GM19351 (cell line): ENCODE data around the gene HIP1R.

Source experiments
- ATAC-seq: cut with Tn5 transposase; IDR thresholded peaks from one replicate; pipeline ENCODE4 v1.9.1; 2021; ENCODE audit warnings: mild to moderate bottlenecking, moderate library complexity; ENCODE audit not compliant: unreplicated experiment

The HIP1R gene

DNA sequence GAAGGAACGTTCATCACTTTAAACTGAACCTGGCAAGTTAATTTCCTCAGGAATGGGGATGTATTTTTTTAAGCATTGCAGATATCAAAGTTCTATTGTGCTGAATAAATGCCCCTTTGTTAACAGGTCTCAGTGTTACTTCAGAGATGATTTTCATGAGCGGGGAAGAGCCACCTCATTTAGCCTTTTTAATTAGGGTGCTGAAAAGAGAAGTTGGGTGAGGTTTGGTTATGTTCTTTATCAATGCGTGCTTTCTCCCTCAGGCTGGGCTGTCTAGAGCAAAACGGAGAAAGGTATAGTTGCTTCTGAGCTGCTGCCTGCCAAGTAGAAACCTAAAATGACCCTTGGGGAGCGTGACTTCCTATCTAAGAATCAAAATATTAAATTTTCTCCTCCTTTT is 8.0 kb upstream of the HIP1R start:
- no peak for ATAC-seq

GRCh38 chr12:122830517-122831214 is 4.6 kb upstream of the HIP1R start:
- no peak for ATAC-seq

- ATAC-seq: no peak
These were observed 945 bp upstream of the HIP1R start for GRCh38 chr12:122834104-122834920.

DNA sequence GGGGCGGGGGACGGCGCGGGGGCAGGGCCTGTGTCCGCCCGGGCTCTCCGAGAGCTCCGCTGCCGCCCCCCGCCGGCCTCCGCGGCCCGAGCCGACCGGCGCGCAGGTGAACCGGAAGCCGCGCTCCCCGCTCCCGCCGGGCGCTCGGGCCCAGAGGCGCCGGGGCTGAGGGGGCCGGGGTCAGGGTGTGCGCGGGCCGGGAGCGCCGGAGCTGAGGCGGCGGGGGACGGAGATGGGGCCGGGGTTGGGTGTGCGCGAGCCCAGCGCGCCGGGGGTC is 431 bp downstream of the HIP1R start:
- no peak for ATAC-seq

DNA sequence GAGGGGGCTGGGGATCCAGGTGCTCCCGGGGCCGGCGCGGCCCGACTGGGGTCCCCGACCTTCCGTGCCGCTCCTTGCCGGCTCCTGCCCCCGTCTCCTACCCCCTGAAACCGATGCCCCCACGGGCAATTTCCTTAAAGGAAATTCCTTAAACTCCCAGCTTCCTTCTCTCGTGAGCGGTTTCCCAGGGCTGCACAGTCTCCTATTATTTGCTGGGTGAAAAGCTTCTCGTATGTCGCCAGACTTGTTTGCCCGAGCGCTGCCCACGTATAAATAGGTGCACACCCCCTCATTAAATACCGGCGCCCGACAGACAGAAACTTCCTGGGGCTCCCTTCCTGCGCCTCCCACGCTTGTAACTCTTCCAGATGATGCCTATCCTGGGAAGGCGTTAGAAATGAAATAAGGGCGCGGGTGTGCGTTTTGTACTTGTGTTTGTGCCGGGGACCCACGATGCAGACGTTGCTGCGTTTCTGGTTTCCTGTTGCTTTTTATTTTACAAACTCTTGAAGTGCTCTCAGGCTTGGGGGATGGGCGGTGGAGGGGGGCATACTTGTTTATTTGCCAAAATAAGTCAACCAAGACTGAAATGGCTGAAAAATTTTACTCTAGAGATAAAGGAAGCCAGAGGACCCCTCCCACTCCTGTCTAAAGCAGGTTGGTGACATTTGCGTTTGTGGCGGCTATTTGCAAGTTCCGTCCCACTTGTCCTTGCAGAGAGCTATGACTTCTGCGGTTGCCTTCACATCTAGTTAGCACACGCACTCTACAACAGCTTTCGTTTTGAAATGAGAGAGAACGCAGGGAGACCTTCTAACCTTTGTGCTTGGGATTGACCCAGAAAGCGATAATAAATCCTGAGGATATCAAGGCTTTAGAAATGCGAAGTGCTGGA is 1.0 kb downstream of the HIP1R start:
- ATAC-seq: no peak

- ATAC-seq: no peak
These were observed 2.3 kb downstream of the HIP1R start for GRCh38 chr12:122837306-122838265.

DNA sequence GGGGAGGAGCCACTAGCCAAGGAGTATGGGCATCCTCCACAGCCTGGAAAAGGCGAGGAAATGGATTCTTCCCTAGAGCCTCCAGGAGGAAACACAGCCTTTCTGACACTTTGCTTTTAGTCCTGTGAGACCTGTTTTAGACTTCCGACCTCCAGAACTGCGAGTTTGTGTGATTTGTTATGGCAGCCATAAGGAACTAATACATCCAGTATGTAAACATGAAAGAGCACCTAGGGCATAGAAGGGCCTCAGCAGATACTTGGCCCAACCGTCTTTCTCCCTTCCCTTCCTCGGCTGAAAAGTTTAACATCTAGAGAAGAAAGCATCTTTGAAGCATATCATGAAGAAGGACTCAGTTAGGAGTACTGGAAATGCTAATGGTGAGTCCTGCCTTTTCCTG is 3.6 kb downstream of the HIP1R start:
- ATAC-seq: no peak

- ATAC-seq: no peak
These were observed 4.8 kb downstream of the HIP1R start for GRCh38 chr12:122839907-122840554.

DNA sequence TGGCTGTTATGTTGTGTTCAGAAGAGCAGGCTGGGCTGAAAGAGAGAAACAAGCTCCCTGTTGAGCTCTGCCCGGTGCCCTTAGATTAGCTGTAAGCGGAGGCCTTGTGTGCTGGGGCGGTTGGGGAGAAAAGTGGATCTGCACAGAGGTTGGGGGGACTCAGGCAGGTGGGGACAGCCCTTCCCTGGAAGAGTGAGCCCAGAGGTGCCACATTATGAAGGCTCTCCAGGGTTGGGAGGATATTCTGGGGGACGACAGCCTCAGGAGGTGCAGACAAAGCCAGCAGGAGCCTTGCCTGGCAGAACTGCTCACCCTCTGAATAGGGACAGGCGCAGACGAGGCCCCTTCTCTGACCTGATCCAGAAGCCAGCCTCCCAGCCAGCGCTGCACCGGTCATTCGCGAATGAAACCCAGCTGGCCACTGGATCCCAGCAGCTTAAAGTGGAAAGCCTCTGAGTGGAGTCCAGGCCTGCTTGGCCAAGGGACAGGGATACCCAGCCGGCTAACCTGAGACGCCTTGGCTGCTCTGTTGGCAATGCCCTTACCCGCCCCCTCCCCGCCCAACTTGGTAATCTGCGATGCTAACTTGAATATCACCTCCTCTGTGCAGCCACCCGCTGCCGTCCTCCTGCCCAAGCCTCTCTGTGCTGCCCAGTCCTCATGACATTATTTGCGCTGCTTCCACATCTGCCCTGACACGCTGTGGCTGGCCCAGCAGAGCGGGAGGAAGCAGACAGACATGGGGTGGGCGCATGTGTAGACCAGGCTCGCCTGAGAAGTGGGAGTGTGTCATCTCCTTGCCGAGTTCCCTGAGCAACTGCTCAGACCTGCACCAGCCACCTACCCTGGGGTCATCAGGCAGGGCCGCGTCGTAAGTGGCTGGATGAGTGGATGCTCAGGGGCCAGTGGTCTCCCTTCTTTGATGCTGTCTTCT is 5.6 kb downstream of the HIP1R start:
- ATAC-seq: no peak

DNA sequence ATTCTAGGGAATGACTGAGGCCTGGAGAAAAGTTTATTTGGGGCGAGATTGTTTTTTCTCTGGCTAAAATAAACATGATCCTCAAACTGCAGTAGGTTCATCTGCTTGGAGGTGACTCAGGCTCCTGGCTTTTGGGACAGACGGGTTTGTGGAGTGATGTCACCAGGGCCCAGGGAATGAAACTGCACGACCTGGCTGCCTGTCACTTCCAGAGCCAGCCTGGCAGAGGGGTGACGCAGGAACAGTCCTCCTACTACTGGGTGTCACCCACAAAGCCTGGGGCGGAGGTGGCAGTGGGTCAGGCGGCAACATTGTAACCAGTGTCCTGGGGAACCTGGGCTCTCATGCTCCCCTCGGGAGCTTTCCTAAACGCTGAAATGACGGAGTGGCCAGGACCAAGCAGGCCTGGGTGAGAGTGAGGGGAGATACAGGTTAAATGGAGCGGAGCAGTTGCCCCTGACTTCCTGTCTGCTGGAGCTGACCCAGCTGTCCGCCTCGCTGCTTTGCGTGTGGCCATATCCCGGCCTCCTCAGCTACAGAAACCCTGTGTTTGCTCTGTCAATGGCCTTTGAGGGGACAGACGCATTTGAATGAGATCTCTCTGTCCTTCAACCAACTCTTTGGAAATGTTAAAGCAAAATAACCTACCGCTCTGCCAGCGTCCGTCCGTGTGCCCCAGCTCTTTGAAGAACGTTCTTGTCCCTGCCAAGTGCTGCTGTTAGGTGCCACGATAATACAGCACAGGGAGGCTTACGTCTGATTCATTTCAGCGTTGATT is 6.5 kb downstream of the HIP1R start:
- no peak for ATAC-seq

- ATAC-seq: no peak
These were observed 7.5 kb downstream of the HIP1R start for GRCh38 chr12:122842505-122843405.

GRCh38 chr12:122843455-122843854 is 8.2 kb downstream of the HIP1R start:
- ATAC-seq: no peak

GRCh38 chr12:122844366-122844971 is 9.2 kb downstream of the HIP1R start:
- ATAC-seq: no peak

DNA sequence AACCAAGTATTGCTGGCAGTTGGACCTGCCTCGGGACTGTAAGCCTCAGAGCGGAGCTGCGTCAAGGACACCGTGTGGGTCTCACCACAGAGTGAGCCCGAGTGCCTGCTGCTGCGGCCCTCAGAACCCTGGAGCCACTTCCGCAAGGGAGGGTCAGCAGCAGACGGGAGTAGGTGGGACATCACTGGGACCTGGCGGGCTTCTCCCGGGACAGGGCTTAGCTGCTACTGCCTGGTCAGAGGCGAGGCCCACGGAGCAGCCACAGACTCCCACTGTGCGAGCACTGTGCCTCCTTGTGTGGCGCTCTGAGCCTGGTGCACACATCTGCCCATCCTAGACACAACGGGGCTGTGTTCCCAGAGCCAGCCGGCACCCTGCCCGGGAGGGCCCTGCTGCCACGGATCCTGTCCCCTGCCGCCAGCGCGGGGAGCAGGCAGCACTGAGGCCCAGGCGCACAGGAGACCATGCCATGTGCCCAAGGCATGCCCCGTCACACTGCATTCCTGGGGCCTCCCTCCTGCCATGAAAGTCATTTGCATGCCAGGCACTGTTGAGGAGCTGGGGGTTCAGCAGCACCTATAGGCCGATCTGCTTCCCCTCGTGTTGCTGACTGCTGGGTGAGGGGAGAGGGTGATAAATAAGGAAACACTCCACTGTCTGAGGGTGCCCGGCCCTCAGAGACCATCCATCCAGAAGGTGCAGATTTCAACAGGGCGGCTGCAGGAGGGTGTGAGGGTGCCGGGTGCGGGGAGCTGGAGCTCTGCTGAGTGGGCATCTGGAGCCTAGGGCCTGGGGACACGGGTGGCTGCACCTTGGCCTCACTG is 10.0 kb downstream of the HIP1R start:
- ATAC-seq: no peak

DNA sequence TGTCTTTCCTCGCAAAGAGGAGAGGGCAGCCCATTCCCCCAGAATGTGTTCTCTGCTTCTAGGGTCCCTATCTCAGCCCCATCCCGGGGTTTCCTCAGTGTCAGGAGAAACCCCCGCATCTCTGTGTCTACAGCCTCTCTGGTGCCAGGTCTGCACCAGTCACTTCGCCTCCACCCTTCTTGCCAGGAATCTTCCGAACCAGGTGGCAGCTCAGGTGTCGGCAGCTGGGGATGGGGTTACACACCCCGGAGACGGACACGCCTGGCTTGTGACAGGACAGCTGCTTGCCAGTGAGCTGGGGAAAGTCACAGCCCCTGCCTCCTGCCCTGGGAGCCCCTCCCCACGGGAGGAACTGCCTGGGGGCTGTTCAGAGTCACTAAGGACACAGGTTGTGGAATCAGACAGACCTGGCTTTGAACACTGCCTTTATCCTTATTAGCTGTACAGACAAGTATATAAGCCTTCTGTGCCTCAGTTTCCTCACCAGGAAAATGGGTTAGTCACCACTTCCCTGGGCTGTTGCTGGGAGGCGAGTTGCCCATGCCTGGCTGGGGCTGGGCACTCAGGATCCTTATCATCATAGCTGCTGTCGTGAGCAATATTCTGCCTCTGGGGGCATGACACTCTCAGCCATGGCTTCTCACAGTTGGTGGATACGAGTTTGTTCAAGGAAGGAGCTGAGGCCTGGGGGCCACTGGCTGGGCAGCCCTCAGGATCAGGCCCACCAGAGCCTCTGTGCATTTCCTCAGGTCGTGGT is 10.8 kb downstream of the HIP1R start:
- no peak for ATAC-seq
